NCI-H69 (cell line): ENCODE results near the gene DHTKD1.
"Not testable (repeated sequence)": the region's sequence is repeated elsewhere in the genome, so short reads cannot be mapped to it uniquely, and the experiment has no call there.

Experiments used
- DNase-seq: peaks from one replicate; lab custom pipeline; 2025; lab: John Stamatoyannopoulos, UW

The DHTKD1 gene

DNA sequence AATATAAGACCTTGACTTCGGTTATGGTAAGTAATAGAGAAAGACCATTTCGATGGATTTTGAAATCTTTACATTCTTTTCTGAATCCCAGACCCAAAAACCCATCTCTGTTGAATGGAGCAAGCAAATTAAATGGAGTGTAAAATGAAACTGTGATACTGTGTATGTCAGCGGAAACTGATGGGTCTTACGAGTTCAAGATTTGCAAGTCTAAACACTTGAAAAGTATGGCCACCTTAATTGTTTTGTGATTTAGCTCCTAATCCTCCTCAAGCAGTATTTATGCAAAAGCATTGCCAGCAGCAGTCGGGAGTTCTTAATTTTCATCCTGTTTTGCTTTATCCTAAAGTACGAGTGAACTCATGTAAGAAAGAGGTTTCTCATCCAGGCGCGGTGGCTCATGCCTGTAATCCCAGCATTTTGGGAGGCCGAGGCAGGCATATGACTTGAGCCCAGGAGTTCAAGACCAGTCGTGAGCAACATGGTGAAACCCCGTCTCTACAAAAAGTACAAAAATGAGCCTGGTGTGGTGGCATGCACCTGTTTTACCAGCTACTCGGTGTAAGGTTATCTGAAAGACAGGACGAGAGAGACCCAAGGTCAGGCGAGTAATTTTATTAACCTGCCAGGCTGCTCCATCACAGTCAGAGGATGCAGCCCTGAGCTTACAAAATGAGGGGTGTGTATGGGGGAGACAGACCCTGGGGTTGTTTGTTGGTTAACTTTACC lies 5.8 kb upstream of the DHTKD1 start:
- no peak for DNase-seq

DNA sequence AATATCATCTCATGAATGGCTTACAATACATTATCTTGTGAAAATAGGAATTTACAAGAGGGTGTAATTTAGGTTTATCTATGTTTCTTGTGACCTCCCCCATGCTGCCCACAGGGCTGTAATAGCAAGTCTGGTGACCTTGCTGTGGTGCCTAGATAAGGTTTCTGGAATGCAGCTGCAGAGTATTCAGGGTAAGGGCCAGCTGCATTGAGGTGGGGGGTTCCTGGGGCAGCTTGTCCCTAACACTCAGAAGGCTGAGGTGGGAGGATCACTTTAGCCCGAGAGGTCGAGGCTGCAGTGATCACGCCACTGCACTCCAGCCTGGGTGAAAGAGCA lies 5.3 kb upstream of the DHTKD1 start:
- DNase-seq, result no peak

DNA sequence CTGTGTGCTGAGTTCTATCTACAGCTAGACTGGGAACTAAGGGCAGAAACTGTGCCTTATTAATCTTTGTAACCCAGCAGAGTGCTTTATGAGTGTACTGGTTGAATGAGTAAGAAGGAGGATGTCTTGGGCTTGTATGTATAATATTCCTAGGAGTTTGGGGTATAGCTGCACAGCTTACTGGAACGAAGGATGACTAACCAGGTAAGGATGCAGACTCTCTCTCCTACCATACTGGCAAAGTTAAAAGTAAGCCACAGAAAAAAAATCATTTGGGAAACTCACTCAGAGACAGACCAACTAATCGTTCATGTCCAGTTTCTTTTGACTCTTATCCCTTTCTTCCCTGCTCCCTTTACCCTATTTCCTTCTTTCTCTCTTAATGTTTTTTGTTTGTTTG lies 1.4 kb upstream of the DHTKD1 start:
- DNase-seq, result no peak

DNA sequence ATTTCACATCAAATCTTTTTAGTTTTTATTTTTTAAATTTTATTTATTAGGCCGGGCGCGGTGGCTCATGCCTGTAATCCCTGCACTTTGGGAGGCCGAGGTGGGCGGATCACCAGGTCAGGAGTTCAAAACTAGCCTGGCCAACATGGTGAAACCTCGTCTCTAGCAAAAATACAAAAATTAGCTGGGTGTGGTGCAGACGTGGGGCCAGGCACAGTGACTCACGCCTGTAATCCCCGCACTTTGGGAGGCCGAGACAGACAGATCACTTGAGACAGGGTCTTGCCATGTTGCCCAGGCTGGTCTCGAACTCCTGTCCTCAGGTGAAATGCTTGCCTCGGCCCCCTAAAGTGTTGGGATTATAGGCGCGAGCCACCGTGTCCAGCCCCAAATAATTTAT lies 2.7 kb downstream of the DHTKD1 start:
- not testable (repeated sequence) for DNase-seq

DNA sequence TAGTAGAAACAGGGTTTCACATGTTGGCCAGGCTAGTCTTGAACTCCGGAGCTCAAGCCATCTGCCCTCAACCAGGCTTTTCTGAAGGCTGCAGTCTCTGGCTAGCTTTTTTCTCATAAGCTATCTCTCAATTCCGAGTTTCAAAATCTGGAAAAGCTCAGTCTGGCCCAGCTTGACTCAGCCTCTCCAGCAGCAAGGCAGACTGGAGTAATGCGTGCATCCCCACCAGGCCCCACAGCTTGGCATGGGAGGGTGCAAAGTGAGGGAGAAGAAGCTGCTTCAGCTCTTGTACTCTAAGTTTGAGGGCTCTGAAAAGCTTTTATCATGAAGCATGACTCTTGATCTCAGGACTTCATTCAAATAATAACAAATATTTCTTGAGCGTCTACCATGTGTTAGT lies 4.8 kb downstream of the DHTKD1 start:
- no peak for DNase-seq

DNA sequence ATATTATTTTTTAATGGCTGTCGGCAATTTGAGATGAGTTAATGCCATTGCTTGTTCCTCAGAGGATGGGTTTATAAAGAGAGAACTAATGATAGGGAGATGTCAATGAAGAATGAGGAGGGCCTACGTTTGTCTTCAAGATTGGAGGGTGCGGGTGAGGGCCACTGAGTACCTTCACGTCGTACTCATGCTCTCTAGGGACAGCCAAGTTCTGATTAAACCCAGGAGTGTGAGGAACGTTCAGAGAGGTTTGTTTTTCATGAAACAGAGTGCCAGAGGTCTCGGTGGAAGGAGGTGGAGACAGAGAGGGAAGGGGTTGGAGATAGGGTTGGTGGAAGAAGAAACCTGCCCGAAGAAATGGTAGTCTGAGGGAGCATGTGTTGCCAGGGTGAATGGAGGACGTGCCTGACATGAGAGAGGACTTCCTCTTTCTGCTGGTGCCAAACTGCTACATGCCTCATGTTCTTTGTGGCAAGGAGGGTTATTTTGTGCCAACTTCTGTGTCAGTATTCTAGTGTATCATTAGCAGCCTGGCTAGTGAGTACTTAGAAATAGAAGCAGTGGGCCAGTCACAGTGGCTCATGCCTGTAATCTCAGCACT lies 8.9 kb downstream of the DHTKD1 start:
- DNase-seq, result no peak

DNA sequence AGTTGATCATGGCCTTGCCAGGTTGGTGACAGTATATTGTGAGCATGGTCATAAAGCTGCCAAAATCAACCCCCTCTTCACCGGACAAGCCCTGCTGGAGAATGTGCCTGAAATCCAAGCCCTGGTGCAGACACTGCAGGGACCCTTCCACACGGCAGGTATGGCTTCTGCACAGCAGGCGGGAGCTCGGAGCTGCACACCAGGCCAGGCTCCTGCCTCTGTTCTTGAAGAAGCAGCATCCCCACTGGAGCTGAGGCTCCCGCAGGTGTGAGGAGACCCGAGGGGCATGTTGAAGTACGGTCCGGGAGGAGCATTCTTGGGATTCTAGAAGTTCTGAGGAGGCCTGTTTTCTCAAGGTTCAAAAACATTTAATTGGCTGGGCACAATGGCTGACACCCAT lies 12.7 kb downstream of the DHTKD1 start:
- DNase-seq, result no peak

DNA sequence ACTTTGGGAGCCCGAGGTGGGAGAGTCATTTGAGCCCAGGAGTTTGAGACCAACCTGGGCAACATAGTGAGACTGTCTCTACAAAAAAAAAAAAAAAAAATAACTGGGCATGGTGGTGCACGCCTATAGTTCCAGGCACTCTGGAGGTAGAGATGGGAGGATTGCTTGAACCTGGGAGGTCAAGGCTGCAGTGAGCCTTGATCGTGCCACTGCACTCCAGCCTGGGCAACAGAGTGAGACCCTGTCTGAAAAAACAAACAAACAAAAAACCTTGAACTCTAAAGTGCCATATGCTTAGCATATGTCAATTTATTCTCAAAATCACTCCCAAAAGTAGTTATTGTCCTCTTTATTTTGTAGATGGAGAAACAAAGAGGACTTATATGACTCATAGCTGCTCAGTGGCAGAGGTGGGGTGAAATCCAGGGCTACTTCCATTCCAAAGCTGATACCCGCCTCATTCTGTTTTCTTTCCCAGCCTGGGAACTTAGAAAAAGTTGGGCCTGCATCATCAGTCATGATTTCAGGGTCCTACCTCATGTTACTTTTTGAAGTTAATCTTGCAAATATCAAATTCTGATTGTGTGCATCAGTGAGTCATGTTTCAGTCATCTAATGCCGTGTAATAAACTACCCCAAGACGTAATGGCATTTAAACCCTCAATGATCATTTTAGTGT lies 13.3 kb downstream of the DHTKD1 start:
- no peak for DNase-seq

DNA sequence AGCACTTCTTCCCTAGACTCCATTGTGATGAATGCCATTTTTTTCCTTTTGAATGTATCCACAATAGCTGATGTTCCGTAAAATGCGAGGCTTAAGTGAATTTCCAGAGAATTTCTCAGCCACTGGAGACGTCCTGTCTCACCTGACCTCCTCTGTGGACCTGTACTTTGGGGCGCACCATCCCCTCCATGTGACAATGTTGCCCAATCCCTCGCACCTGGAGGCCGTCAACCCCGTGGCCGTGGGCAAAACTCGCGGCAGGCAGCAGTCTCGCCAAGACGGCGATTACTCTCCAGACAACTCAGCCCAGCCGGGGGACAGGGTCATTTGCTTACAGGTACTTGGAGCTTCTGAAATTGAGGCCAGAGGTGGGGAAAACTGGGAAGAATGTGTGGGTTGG lies 20.2 kb downstream of the DHTKD1 start:
- DNase-seq, result no peak

DNA sequence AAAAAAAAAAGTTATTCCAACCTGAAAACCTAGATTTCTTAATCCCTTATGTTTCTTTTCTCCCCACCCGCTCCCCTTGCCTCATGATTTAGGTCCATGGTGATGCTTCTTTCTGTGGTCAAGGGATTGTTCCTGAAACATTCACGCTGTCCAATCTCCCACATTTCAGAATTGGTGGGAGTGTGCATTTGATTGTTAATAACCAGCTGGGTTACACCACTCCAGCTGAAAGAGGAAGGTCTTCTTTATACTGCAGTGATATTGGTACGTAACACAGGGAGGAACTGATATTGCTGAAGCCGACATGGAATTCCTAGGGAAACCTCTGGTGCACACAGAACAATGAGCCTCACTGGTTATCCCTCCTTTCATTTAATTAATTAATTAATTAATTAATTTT lies 22.7 kb downstream of the DHTKD1 start:
- no peak for DNase-seq

DNA sequence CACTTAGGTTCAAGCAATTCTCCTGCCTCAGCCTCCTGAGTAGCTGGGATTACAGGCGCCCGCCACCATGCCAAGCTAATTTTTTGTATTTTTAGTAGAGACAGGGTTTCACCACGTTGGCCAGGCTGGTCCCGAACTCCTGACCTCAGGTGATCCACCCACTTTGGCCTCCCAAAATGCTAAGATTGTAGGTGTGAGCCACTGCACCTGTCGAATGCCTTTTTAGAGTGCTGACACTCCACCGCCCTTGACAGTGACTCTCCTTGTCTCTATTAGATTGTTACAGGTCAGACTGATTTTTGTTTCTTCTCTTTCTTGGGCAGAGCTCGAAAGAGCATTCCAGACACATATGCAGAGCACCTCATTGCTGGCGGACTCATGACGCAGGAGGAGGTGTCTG lies 28.6 kb downstream of the DHTKD1 start:
- DNase-seq, result not testable (repeated sequence)

DNA sequence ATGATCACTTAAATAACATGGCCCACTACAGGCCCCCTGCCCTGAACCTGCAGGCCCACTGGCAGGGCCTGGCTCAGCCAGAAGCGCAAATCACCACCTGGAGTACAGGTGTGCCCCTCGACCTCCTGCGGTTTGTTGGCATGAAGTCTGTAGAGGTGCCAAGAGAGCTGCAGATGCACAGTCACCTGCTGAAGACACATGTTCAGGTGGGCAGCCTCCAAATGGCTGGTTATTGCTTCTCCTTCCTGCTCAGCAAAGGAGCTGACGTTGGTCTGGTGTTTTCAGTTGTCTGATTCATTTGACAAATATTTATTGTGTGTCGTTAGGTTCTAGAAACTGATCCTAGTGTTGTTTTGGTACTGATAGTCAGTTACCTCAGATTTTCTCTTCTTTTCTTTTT lies 29.0 kb downstream of the DHTKD1 start:
- peak; percentile 72 for DNase-seq

DNA sequence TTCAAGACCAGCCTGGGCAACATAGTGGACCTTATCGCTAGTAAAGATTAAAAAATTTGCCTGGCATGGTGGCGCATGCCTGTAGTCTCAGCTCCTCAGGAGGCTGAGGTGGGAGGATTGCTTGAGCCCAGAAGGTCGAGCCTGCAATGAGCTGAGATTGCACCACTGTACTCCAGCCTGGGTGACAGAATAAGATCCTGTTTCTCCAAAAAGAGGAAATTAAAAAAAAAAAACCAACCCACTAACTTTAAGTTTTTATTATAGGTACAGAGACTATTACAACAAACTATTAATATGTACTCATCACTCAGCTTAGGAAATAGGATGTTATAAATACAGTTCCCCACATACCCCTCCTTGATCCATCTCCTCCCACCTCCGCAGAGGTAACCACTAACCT lies 30.2 kb downstream of the DHTKD1 start:
- DNase-seq, result no peak

DNA sequence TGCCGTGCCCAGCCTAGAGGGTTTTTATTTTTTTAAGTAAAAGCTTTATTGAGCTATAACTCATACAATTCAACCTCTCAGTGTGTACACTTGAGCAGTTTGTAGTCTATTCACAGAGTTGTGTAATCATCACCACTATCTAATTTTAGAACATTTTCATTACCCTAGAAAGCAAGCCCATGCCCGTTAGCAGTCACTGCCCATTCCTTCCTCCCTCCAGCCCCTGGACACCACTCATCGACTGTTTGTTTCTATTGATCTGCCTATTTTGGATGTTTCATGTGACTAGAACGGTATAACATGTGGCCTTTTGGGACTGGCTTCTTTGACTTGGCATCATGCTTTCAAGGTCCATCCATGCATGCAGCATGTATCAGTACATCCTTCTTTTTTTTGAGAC lies 35.0 kb downstream of the DHTKD1 start:
- DNase-seq, result no peak

DNA sequence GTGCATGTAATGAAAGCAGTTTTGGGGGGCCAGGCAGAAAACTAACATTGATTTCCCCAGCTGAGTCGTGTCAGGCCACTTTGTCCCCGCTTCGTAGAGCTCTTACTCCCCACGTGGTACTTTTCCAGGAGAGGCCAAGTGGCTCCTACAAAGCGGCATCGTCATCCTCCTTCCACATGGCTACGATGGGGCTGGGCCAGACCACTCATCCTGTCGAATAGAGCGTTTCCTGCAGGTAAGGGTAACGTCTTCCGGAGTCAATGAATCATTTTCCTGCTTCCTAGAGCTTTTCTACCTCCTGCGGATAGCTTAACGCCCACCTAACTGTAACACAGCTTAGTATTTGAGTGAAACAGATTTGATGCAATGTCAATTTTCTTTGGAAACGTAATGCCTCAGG lies 39.0 kb downstream of the DHTKD1 start:
- no peak for DNase-seq

DNA sequence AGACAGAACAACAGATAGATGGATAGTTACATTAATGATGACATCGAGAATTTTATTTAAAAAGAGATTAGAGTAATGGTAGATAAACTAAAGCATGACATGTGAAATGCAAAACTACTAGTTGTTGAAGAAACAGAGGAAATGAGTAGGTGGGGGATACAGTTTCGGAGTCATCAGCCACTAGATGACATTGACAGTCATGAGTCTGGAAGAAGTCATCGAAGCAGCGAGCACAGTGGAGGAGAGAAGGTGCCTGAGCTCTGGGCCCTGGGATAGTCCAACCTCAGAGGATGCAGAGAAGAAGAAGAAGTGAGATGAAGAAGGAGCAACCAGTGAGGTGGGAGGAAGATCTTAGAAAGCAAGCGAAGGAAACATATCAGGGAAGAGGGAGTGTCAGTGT lies 40.5 kb downstream of the DHTKD1 start:
- DNase-seq, result no peak

DNA sequence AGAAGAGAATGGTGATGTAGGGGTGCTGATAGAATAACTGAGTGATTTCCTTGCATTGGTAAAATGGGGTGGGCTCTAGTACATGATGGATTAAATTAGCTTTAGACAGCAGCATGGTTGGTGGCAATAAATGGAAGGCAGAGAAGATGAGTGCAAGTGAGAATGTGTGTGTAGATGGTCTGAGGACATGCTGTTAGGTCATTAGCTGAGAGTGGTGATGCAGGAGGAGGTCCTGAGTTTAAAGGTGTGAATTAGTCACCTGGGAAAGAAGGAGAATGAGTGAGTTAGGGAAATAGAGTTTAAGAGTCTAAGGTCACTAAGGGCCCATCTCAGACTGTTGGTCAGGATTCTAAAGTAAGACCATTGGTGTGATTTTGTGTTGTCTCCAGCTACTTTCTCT lies 42.8 kb downstream of the DHTKD1 start:
- no peak for DNase-seq

DNA sequence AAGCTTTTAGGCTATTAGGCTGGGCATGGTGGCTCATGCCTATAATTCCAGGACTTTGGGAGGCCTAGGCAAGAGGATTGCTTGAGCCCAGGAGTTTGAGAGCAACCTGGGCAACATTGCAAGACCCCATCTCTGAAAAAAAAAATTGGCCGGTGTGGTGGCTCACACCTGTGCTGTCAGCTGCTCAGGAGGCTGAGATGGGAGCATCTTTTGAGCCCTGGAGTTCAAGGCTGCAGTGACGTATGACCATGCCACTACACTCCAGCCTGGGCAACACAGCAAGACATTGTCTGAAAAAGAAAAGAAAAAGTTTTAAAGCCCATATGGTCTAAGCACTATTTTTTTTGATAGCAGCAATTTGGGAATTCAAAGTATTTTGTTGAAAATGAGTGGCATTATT lies 44.9 kb downstream of the DHTKD1 start:
- no peak for DNase-seq

DNA sequence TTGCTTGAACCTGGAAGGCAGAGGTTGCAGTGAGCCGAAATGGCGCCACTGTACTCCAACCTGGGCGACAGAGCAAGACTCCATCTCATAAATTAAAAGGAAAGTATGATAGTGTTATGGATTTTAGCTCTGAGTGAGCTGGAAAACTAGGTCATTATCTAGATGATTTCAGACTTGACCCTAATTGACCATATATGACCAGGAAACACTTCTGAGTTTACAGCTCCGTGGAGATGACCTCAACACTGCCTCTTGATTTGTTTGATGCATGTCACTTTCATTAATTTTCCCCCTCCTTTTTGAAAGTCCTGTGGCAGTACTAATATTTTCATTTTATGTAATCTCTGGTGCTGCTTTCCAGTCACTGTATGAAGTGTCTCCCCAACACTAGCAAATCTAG lies 52.9 kb downstream of the DHTKD1 start:
- no peak for DNase-seq

DNA sequence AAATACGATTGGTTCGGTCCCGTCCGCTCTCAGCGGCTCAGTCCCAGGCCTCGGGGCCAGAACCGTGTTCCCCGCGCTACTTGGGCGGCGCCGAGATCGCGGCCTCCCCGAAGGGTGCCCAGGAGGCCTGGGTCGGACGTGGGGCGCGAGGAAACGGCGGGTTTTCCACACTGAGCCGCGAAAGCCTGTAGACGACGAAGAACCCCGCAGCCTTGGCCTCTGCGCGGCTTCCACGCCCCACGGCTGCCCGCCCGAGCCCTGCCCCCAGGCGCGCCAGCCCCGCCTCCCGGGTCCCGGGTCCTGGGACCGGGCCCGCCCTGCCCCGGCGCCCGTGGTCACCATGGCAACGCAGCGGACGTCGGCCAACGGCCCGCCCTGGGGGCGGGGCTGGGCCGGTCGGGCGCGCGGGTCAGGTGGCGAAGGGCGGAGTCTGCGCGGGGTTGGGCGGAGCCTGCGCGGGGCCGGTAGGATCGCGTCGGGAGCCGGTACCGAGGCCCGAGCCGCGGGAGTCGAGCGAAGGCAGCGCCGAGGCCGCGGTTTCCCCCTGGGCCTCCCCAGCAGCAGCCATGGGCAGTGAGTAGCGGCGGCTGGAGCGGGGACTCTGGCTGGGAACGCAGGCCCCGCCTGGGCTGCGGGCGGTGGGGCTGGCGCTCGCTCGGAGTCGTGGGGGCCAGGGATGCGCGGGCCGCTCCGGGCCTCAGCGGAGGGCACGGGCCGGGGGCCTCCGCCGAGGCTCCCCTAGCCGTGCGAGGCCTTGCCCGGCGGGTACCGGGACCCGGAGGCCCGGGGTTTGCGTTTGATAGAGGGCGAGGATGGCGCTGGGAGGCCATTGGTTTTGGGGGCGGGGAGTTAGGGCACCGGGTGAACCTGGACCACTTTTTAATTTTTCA lies 60.7 kb downstream of the DHTKD1 start, which contains the start of gene SEC61A2:
Gene SEC61A2 (plus strand): TSS at position 456 of the 890 bp plus-strand sequence. CDS start 111 bp downstream, at position 567.
- DNase-seq, result peak; percentile 92

DNA sequence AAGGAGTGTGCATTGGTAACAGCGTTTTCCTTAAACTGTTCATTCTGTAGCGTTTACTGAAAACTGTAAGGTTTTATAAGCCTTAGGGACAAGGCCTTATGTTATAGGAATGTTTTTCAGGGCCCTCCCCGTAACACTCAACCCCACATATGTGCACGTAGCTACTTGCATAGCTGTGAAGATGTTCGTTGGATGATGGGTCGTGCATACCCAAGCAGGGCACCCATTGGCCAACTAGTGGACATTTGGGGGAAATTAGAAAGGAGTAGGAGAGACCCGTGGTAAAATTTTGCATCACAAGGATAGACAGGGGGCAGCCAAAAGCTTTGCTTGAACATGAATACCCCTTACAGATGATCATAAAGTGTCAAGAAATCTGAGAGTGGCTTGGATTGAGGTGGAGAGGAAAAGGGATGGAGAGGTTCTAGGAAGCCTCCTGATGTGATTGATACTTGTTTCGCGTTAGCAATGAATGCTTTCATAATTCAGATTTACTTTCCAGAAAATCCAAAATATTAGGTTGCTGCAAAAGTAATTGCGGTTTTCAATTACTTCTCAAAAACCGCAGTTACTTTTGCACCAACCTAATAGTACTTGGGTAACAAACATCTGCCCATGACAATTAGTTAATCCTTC lies 61.6 kb downstream of the DHTKD1 start:
- peak; percentile 70 for DNase-seq

DNA sequence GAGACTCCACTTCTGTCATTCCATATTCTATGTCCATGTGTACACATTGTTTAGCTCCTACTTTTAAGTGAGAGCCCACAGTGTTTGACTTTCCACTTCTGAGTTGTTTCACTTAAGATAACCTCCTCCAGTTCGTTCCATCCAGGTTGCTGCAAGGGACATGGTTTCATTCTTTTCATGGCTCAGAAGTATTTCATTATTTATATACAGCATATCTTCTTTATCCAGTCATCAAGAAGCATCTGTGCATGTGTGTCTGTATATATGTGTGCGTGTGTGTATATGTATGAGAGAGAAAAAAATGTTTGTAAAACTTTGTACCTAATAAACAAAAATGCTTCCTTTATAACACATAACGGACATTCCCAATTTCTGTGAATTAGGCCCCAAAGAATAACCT lies 66.9 kb downstream of the DHTKD1 start:
- DNase-seq, result no peak
